Astrocyte (in vitro differentiated cells and primary cell): ENCODE measurements around the gene TBC1D5. TPM values are rescaled to one million over a fixed set of nuclear protein-coding genes. Genes with fewer than 3 reads are reported as not detected.

Source experiments
- DNase-seq: peaks from one replicate; pipeline ENCODE4 v3.0.0-alpha.2; 2010; ENCODE audit warnings: low read depth
- FAIRE-seq: peaks from 2 replicates; lab custom pipeline; 2011; peaks lifted over from hg19 to GRCh38; lab: Jason Lieb, UNC
- H2AFZ ChIP-seq: 2 replicates; pipeline ENCODE4 v1.6.0; 2012; ENCODE audit warnings: low read depth, low read length, inconsistent platforms
- H3K27ac ChIP-seq: 2 replicates; pipeline ENCODE4 v1.5.1; 2011; ENCODE audit warnings: low read depth, low read length, inconsistent platforms
- H3K27me3 ChIP-seq: 2 replicates; pipeline ENCODE4 v1.6.0; 2011; ENCODE audit warnings: low read length, inconsistent platforms; ENCODE audit not compliant: insufficient read depth
- H3K36me3 ChIP-seq: 2 replicates; pipeline ENCODE4 v1.5.1; 2011; ENCODE audit warnings: low read length, inconsistent platforms; ENCODE audit not compliant: insufficient read depth
- H3K4me1 ChIP-seq: 2 replicates; pipeline ENCODE4 v1.5.1; 2011; ENCODE audit warnings: low read length, inconsistent platforms; ENCODE audit not compliant: insufficient read depth
- H3K4me2 ChIP-seq: 2 replicates; pipeline ENCODE4 v1.6.0; 2012; ENCODE audit warnings: low read length, inconsistent platforms
- H3K4me3 ChIP-seq: 2 replicates; pipeline ENCODE4 v1.5.1; 2011; ENCODE audit warnings: low read depth, mild to moderate bottlenecking, low read length, inconsistent platforms; ENCODE audit not compliant: insufficient read depth
- H3K79me2 ChIP-seq: 2 replicates; pipeline ENCODE4 v1.6.0; 2012; ENCODE audit warnings: mild to moderate bottlenecking, low read length, inconsistent platforms; ENCODE audit not compliant: insufficient read depth
- H3K9ac ChIP-seq: 2 replicates; pipeline ENCODE4 v1.6.0; 2012; ENCODE audit warnings: mild to moderate bottlenecking, low read length, inconsistent platforms
- H3K9me3 ChIP-seq: 2 replicates; pipeline ENCODE4 v1.5.1; 2012; ENCODE audit warnings: low read depth, mild to moderate bottlenecking, low read length, inconsistent platforms; ENCODE audit not compliant: insufficient read depth
- H4K20me1 ChIP-seq: 2 replicates; pipeline ENCODE4 v1.6.0; 2012; ENCODE audit warnings: low read length, inconsistent platforms; ENCODE audit not compliant: insufficient read depth
- H3K27ac Mint-ChIP-seq: one replicate; pipeline ENCODE4 v1.8.0; 2021; ENCODE audit warnings: mild to moderate bottlenecking, mixed read lengths; ENCODE audit not compliant: unreplicated experiment
- H3K27me3 Mint-ChIP-seq: one replicate; pipeline ENCODE4 v1.8.0; 2021; ENCODE audit warnings: low read depth, mixed read lengths; ENCODE audit not compliant: unreplicated experiment
- H3K36me3 Mint-ChIP-seq: one replicate; pipeline ENCODE4 v1.8.0; 2021; ENCODE audit warnings: low read depth, mixed read lengths; ENCODE audit not compliant: unreplicated experiment
- H3K4me1 Mint-ChIP-seq: one replicate; pipeline ENCODE4 v1.8.0; 2021; ENCODE audit warnings: low read depth, mixed read lengths; ENCODE audit not compliant: unreplicated experiment
- H3K4me3 Mint-ChIP-seq: one replicate; pipeline ENCODE4 v1.8.0; 2021; ENCODE audit warnings: mild to moderate bottlenecking, moderate library complexity, mixed read lengths; ENCODE audit not compliant: unreplicated experiment
- H3K9me3 Mint-ChIP-seq: one replicate; pipeline ENCODE4 v1.8.0; 2021; ENCODE audit warnings: mild to moderate bottlenecking, mixed read lengths; ENCODE audit not compliant: unreplicated experiment
- EZH2 ChIP-seq: IDR thresholded peaks from 2 replicates; pipeline ENCODE4 v1.6.1; 2012; ENCODE audit warnings: mild to moderate bottlenecking, low read length, inconsistent platforms; ENCODE audit not compliant: insufficient read depth
- total RNA-seq: library from RNA; stranded (reverse); gene quantifications from 2 replicates; pipeline ENCODE4 v1.2.1, GENCODE V29; 2021
- TF ChIP-seq, protein P1 (sequence below): IDR thresholded peaks from 2 replicates; pipeline ENCODE4 v1.5.1; 2011; ENCODE audit warnings: low read depth, mild to moderate bottlenecking, inconsistent platforms, low read length, moderate library complexity; ENCODE audit not compliant: insufficient read depth

TBC1D5 gene
- total RNA-seq, 1 donor from 2014 or later, result 23.0 TPM

DNA sequence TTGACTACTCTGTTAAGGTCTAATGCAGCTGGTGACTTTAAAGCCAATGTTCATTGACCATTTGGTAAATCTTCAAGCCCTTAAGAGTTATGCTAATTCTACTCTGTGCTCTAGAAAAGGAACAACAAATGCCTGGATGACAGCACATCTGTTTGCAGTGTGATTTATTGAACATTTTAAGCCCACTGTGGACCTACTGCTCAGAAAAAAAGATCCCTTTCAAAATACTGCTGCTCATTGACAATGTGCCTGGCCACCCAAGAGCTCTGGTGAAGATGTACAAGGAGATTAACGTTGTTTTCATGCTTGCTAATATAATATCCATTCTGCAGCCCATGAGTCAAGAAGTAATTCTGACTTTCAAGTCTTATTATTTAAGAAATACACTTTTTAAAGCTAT is 110.8 kb downstream of the TBC1D5 start:
- Mint-ChIP-seq H3K36me3 (no peaks in the 10 kb centered on the region), H3K27ac (no peak overlapping the region), H3K4me1 (peaks cover 27% of the 10 kb centered on the region), H3K4me3 (no peak overlapping the region), H3K27me3 (no peaks in the 10 kb centered on the region), H3K9me3 (peaks cover 2% of the 10 kb centered on the region)
- H2AFZ ChIP-seq, result no peak overlapping the region
- no peak for DNase-seq
- no peak overlapping the region for H3K4me2 ChIP-seq
- FAIRE-seq, result no peak
- H3K27ac ChIP-seq, result no peak overlapping the region
- H3K9ac ChIP-seq, result no peak overlapping the region
- no peaks in the 10 kb centered on the region for H3K36me3 ChIP-seq
- H4K20me1 ChIP-seq, result no peaks in the 10 kb centered on the region
- peaks cover 15% of the 10 kb centered on the region for H3K4me1 ChIP-seq
- no peak overlapping the region for H3K4me3 ChIP-seq
- H3K27me3 ChIP-seq, result no peaks in the 10 kb centered on the region
- no peaks in the 10 kb centered on the region for H3K79me2 ChIP-seq
- TF ChIP-seq EZH2, result no peak
- TF ChIP-seq, protein P1, sequence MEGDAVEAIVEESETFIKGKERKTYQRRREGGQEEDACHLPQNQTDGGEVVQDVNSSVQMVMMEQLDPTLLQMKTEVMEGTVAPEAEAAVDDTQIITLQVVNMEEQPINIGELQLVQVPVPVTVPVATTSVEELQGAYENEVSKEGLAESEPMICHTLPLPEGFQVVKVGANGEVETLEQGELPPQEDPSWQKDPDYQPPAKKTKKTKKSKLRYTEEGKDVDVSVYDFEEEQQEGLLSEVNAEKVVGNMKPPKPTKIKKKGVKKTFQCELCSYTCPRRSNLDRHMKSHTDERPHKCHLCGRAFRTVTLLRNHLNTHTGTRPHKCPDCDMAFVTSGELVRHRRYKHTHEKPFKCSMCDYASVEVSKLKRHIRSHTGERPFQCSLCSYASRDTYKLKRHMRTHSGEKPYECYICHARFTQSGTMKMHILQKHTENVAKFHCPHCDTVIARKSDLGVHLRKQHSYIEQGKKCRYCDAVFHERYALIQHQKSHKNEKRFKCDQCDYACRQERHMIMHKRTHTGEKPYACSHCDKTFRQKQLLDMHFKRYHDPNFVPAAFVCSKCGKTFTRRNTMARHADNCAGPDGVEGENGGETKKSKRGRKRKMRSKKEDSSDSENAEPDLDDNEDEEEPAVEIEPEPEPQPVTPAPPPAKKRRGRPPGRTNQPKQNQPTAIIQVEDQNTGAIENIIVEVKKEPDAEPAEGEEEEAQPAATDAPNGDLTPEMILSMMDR, result no peak
- H3K9me3 ChIP-seq, result no peaks in the 10 kb centered on the region

DNA sequence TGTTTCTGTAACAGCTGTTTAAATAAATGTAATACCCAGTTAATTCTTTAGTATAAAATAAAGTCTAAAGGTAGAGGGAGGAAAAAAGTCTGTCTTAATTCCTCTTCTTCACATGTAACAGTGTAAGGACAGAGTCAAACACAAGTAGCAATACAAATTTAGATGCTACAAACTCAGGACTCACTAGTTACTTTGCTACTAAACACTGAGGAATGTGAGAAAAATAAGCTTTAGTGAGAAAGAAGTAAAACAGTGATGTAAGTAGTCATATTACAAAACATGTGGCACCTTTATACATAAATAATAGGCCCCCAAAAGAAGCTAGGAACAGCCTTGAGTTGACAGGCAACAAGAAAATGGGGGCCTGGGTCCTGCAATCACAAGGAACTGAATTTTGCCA is 113.0 kb downstream of the TBC1D5 start:
- Mint-ChIP-seq H3K9me3 (no peaks in the 10 kb centered on the region), H3K27ac (peak overlapping the region; percentile 30), H3K4me1 (peaks cover 25% of the 10 kb centered on the region), H3K36me3 (no peaks in the 10 kb centered on the region), H3K27me3 (no peaks in the 10 kb centered on the region), H3K4me3 (no peak overlapping the region)
- H3K4me2 ChIP-seq, result no peak overlapping the region
- no peaks in the 10 kb centered on the region for H4K20me1 ChIP-seq
- H3K4me3 ChIP-seq, result no peak overlapping the region
- H2AFZ ChIP-seq, result no peak overlapping the region
- no peaks in the 10 kb centered on the region for H3K36me3 ChIP-seq
- no peaks in the 10 kb centered on the region for H3K27me3 ChIP-seq
- H3K9me3 ChIP-seq, result no peaks in the 10 kb centered on the region
- H3K9ac ChIP-seq, result no peak overlapping the region
- H3K27ac ChIP-seq, result no peak overlapping the region
- DNase-seq, result no peak
- H3K79me2 ChIP-seq, result no peaks in the 10 kb centered on the region
- peaks cover 8% of the 10 kb centered on the region for H3K4me1 ChIP-seq
- TF ChIP-seq, protein P1, result no peak
- no peak for TF ChIP-seq EZH2
- peak; percentile 26 for FAIRE-seq

DNA sequence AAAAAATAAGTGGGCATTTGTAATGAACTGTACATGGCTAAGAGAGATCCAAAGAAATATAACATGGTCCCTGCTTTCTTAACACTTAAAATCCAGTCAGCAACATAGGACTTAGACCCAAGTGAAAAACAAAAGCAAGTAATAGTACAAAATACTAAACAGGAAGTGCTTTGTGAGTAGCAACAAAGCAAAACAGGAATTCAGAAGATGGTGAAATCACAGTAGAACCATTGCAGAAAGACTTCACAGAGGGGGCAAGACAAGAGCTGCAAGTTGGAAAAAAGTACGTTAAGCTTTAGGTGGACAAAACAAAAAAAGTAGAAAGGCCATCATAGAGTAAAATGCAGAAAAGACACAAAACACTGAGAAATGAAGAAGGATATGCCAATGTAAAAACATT is 116.0 kb downstream of the TBC1D5 start:
- no peaks in the 10 kb centered on the region for H3K27me3 ChIP-seq
- H3K9ac ChIP-seq, result no peak overlapping the region
- TF ChIP-seq EZH2, result no peak
- TF ChIP-seq, protein P1, result no peak
- no peak overlapping the region for H3K4me2 ChIP-seq
- Mint-ChIP-seq H3K27ac (peak overlapping the region; percentile 10), H3K36me3 (no peaks in the 10 kb centered on the region), H3K4me3 (no peak overlapping the region), H3K9me3 (no peaks in the 10 kb centered on the region), H3K4me1 (peaks cover 15% of the 10 kb centered on the region), H3K27me3 (no peaks in the 10 kb centered on the region)
- H3K9me3 ChIP-seq, result no peaks in the 10 kb centered on the region
- no peaks in the 10 kb centered on the region for H3K4me1 ChIP-seq
- H3K4me3 ChIP-seq, result no peak overlapping the region
- FAIRE-seq (no peak), DNase-seq (no peak)
- no peaks in the 10 kb centered on the region for H3K79me2 ChIP-seq
- no peaks in the 10 kb centered on the region for H3K36me3 ChIP-seq
- H3K27ac ChIP-seq, result no peak overlapping the region
- no peaks in the 10 kb centered on the region for H4K20me1 ChIP-seq
- H2AFZ ChIP-seq, result no peak overlapping the region
